MM.1S (cell line): ENCODE measurements around the gene PAPPA.

Experiments
- EZH2 ChIP-seq: fragments of 300-600 bp; sonication (generic); optimal IDR thresholded peaks from 2 replicates; pipeline ENCODE3; 2017; ENCODE audit warnings: low read depth, mild to moderate bottlenecking, antibody characterized with exemption, low read length, mixed read lengths
- TF ChIP-seq, protein P1 (sequence below): fragments of 300-600 bp; sonication (generic); IDR thresholded peaks from 2 replicates; pipeline ENCODE4 v1.5.1; 2016; ENCODE audit warnings: antibody characterized with exemption, low read length, mixed read lengths

- TF ChIP-seq, protein P1, sequence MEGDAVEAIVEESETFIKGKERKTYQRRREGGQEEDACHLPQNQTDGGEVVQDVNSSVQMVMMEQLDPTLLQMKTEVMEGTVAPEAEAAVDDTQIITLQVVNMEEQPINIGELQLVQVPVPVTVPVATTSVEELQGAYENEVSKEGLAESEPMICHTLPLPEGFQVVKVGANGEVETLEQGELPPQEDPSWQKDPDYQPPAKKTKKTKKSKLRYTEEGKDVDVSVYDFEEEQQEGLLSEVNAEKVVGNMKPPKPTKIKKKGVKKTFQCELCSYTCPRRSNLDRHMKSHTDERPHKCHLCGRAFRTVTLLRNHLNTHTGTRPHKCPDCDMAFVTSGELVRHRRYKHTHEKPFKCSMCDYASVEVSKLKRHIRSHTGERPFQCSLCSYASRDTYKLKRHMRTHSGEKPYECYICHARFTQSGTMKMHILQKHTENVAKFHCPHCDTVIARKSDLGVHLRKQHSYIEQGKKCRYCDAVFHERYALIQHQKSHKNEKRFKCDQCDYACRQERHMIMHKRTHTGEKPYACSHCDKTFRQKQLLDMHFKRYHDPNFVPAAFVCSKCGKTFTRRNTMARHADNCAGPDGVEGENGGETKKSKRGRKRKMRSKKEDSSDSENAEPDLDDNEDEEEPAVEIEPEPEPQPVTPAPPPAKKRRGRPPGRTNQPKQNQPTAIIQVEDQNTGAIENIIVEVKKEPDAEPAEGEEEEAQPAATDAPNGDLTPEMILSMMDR, result no peak
- TF ChIP-seq EZH2, result no peak
These were observed 54.0 kb downstream of the PAPPA start for GRCh38 chr9:116207371-116208111.
